ENCODE results near the gene PDLIM1.

- TF ChIP-seq CREB5 (CRISPR knock-in tag; IDR thresholded peaks at IDR 0.05; ENCODE audit: low read depth) (no peak), PPARA (CRISPR knock-in tag; IDR thresholded peaks at IDR 0.05; ENCODE audit: borderline replicate concordance) (no peak), ZFP30 (CRISPR knock-in tag; IDR thresholded peaks at IDR 0.05) (no peak), SNAI2 (CRISPR knock-in tag; IDR thresholded peaks at IDR 0.05) (no peak), PATZ1 (CRISPR knock-in tag; IDR thresholded peaks at IDR 0.05; ENCODE audit: borderline replicate concordance) (no peak), ZC3H10 (CRISPR knock-in tag; IDR thresholded peaks at IDR 0.05) (no peak), ZNF70 (CRISPR knock-in tag; IDR thresholded peaks at IDR 0.05) (no peak), CSRNP3 (CRISPR knock-in tag; IDR thresholded peaks at IDR 0.05) (no peak)
- TF ChIP-seq, protein P1, sequence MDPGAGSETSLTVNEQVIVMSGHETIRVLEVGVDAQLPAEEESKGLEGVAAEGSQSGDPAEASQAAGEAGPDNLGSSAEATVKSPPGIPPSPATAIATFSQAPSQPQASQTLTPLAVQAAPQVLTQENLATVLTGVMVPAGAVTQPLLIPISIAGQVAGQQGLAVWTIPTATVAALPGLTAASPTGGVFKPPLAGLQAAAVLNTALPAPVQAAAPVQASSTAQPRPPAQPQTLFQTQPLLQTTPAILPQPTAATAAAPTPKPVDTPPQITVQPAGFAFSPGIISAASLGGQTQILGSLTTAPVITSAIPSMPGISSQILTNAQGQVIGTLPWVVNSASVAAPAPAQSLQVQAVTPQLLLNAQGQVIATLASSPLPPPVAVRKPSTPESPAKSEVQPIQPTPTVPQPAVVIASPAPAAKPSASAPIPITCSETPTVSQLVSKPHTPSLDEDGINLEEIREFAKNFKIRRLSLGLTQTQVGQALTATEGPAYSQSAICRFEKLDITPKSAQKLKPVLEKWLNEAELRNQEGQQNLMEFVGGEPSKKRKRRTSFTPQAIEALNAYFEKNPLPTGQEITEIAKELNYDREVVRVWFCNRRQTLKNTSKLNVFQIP (CRISPR knock-in tag; IDR thresholded peaks at IDR 0.05; ENCODE audit: borderline replicate concordance, low read depth), result no peak
Measured at GRCh38 chr10:95193944-95194343, 96.9 kb downstream of the PDLIM1 start, which contains the start of gene ACSM6.
